Measurements from ENCODE around the gene GFM1.
"Not testable (repeated sequence)": the region's sequence is repeated elsewhere in the genome, so short reads cannot be mapped to it uniquely, and the experiment has no call there.

GFM1 gene

GRCh38 chr3:158678687-158679086, 34.4 kb downstream of the GFM1 start:
- no peak for DNase-seq (ENCODE audit: low read depth in 2 of 2)

- no peak for DNase-seq (ENCODE audit: low read depth in 2 of 2)
Measured at GRCh38 chr3:158679547-158680000, 35.2 kb downstream of the GFM1 start.

GRCh38 chr3:158680861-158681260, 36.5 kb downstream of the GFM1 start:
- no peak for DNase-seq (ENCODE audit: low read depth in 2 of 2)

- DNase-seq (ENCODE audit: low read depth in 2 of 2) = no peak
Measured at GRCh38 chr3:158683230-158683962, 39.1 kb downstream of the GFM1 start.

GRCh38 chr3:158685159-158685558, 40.8 kb downstream of the GFM1 start:
- no peak for DNase-seq (ENCODE audit: low read depth in 2 of 2)

GRCh38 chr3:158693866-158694456, 49.6 kb downstream of the GFM1 start:
- DNase-seq (ENCODE audit: low read depth in 2 of 2) = not testable (repeated sequence)

- DNase-seq (ENCODE audit: low read depth in 2 of 2) = no peak
Measured at GRCh38 chr3:158696618-158697017, 52.3 kb downstream of the GFM1 start.

GRCh38 chr3:158700559-158700958, 56.2 kb downstream of the GFM1 start:
- DNase-seq (ENCODE audit: low read depth in 2 of 2) = no peak

GRCh38 chr3:158701420-158702065, 57.2 kb downstream of the GFM1 start:
- DNase-seq (ENCODE audit: low read depth in 2 of 2) = no peak

- DNase-seq (ENCODE audit: low read depth in 2 of 2) = no peak
Measured at GRCh38 chr3:158702815-158703481, 58.6 kb downstream of the GFM1 start.

- DNase-seq (ENCODE audit: low read depth in 2 of 2) = no peak
Measured at GRCh38 chr3:158703566-158703965, 59.2 kb downstream of the GFM1 start.

GRCh38 chr3:158709666-158710083, 65.3 kb downstream of the GFM1 start:
- DNase-seq (ENCODE audit: low read depth in 2 of 2) = no peak

GRCh38 chr3:158710601-158711000, 66.3 kb downstream of the GFM1 start:
- no peak for DNase-seq (ENCODE audit: low read depth in 2 of 2)

GRCh38 chr3:158711886-158712285, 67.6 kb downstream of the GFM1 start:
- no peak for DNase-seq (ENCODE audit: low read depth in 2 of 2)

GRCh38 chr3:158712443-158712842, 68.1 kb downstream of the GFM1 start:
- DNase-seq (ENCODE audit: low read depth in 2 of 2) = no peak

- DNase-seq (ENCODE audit: low read depth in 2 of 2) = no peak
Measured at GRCh38 chr3:158713094-158713499, 68.8 kb downstream of the GFM1 start.

GRCh38 chr3:158717576-158717975, 73.2 kb downstream of the GFM1 start:
- DNase-seq (ENCODE audit: low read depth in 2 of 2) = no peak

GRCh38 chr3:158718490-158719170, 74.3 kb downstream of the GFM1 start:
- DNase-seq (ENCODE audit: low read depth in 2 of 2) = no peak

GRCh38 chr3:158722108-158722507, 77.8 kb downstream of the GFM1 start:
- DNase-seq (ENCODE audit: low read depth in 2 of 2) = no peak

- DNase-seq (ENCODE audit: low read depth in 2 of 2) = no peak
Measured at GRCh38 chr3:158723991-158724390, 79.7 kb downstream of the GFM1 start.

- no peak for DNase-seq (ENCODE audit: low read depth in 2 of 2)
Measured at GRCh38 chr3:158725348-158726011, 81.2 kb downstream of the GFM1 start.

All from stimulated activated CD8-positive, alpha-beta memory T cell treated with anti-CD3 and anti-CD28 coated beads, Interleukin-7, amount 100 ng/mL, for 4 hours (primary cell).